Right renal cortex interstitium (tissue), 3 donors: ENCODE measurements around the gene COL25A1. TPM values are rescaled to one million over a fixed set of nuclear protein-coding genes. Genes with fewer than 3 reads are reported as not detected.
"Not testable (repeated sequence)": the region's sequence is repeated elsewhere in the genome, so short reads cannot be mapped to it uniquely, and the experiment has no call there.

Experiments used
- DNase-seq, 3 donors: peaks; one replicate each; pipeline ENCODE4 v3.0.0-alpha.2; 2013; ENCODE audit warnings: low read depth in 3 of 3, low spot score in 2 of 3
- polyA plus RNA-seq, 3 donors: library from polyadenylated mRNA; unstranded; fragments of 120-200 nt; gene quantifications; one replicate each; pipeline ENCODE4 v1.2.1, GENCODE V29; 2013; ENCODE audit not compliant: insufficient read length in 3 of 3

Gene COL25A1
- polyA plus RNA-seq, 3 donors = 11.6 to 20.0 (median 16.8) TPM

DNA sequence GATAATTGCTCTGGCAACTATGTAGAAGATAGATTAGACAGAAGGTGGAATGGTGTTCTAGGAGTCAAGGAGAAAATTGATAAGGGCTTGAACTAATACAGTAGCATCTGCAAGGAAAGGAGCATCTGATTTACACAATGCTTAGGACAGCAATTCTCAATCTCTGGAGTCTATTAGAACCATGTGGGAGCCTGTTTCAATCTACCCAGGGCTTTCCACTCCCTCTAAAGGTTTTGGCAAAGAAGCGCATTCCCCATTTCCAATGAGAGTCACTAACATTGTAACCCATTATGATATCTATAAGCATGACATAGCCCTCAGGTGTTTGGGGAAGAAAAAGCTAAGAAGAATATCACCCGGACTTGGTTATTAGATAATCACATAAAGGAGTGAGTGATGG, 168.2 kb downstream of the COL25A1 start:
- DNase-seq = no peak

DNA sequence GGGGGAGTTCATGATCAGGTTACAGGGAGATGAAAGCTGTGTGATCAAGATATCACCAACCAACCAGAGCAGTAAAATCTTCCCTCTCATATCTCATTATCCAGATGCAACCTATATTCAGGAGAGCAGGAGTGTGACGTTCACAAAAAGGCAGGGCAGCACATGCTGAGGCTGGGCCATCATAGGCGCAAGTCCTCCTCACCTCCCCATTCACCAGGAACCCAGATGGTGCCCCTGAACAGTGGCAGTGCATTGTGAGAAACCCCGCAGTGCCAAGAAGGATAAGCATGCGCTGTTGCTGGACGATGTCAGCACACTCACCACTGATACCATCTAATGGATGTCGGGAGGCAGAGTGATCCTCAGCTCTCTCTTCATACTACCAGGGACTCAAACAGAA, 170.9 kb downstream of the COL25A1 start:
- no peak for DNase-seq

DNA sequence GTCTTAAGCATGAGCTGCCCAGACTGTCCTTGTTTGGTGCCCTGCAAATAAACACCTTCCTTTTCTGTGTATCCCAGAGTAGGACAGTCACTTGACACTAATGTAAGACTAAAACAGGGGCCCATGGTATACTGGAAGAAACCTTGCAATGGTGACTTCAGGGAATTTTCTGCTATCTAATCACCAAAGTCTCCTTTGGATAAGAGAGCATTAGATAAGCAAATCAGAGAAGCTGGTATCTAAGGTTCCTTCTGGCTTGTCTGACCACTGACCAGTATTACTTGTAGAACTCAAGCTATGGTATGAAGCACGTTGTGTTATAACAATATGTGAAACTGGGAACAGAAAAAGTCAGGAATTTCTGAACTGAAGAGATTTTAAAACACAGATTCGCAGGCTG, 173.9 kb downstream of the COL25A1 start:
- DNase-seq = no peak

DNA sequence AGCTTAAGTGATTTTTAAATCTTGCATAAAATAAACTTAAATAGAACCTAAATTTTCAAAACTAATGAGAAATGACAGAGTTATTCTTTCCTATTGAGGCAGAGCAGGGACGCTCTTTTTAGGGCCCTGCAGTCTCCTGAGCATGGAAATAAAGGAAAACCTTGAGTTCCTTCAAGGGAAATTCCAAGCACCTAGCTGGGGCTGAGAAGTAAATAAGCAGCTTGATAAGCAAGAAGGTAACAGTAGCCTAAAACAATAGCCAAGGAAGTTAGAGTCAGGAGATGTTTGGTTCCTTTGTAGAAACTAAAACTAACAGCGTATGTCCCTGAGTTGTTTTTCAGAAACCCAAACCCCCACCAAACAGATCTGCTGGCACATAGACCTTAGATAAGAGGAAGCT, 174.6 kb downstream of the COL25A1 start:
- no peak for DNase-seq

DNA sequence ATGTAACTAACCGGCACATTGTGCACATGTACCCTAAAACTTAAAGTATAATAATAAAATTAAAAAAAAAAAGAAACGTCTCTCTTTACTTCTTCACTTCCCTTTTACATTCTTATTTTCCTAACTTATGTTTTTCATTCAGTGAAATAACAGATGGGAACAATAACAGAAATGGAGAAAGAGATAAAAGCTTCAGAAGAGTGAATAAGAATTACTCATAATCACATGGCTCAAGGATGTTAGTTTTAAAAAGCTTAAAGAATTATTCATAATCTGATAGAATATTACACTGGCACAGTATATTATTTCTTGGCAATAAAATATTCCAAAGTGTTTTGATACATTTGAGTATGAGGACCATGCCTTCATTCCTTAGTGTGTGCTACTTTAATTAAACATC, 175.6 kb downstream of the COL25A1 start:
- DNase-seq = no peak

DNA sequence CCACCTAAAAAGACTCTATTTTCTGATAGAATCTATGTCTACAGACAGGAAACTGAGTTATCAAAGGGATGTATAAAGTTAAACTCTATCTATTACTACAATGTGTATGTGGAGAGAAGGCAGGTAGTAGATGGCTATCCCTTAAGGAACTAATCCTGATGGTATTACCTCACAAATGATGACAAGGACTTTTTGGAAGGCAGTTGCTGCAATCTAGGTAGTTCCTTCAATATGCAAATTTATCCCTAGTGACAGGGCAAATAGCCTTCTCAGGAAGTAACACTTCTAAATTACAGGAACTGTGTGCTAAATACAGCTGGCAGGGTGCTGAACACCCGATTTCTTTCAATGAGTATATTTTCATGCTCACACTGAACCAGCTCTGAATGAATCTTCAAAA, 177.4 kb downstream of the COL25A1 start:
- no peak for DNase-seq

DNA sequence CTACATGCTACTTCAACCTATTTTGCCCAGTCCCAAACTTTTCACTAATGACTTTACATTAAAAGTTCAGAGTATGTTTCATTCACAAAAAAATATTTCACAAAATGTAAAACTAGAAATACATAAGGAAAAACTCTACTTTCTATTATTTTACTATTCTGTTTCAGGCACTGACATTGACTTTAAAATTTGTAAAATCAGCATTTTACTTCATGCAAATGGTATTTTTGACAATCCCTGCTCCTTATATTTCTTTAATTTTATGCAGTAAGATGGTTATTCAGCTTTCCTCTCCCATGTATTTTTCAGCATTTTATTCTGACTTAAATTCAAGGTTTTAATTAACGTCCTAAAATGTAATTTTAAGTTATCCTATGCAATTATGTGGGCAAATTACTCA, 178.5 kb downstream of the COL25A1 start:
- no peak for DNase-seq

DNA sequence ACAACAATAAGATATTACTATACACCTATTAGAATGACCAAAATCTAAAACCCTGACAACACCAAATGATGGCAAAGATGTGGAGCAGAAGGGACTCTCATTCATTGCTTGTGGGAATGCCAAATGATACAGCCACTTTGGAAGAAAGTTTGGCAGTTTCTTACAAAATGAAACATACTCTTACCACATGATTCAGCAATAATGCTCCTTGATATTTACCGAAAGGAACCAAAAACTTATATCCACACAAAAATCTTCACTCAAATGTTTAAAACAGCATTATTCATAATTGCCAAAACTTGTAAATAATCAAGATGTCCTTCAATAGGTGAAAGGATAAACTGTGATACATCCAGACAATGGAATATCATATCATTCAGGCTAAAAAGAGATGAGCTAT, 180.9 kb downstream of the COL25A1 start:
- no peak for DNase-seq

DNA sequence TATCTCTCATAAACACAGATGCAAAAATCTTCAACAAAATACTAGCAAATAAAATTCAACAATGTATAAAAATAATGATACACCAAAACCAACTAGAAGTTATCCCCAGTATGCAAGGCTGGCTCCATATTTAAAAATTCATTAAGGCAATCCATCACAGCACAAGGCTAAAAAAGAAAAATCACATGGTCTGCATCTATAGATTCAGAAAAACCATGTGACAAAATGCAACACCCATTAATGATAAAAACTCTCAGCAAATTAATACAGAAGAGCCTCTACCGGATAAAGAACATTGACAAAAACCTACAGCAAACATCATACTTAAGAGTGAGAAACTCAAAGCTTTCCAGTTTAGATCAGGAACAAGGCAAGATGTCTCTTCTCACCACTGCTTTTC, 182.6 kb downstream of the COL25A1 start:
- DNase-seq = no peak

DNA sequence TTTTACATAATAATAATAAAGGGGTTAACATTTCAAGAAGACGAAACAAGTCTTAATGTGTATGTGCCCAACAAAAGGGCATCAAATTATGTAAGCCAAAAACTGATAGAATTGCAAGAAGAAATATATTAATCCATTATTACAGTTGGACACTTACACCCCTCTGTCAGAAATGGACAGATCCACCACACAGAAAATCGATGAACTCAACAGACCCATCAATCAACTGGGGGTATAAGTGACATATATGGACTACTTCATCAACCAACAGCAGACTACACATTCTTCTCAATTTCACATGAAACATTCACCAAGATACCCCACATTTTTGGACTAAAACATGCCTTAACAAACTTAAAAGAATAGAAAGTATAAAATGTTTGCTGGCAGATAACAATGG, 183.8 kb downstream of the COL25A1 start:
- no peak for DNase-seq

DNA sequence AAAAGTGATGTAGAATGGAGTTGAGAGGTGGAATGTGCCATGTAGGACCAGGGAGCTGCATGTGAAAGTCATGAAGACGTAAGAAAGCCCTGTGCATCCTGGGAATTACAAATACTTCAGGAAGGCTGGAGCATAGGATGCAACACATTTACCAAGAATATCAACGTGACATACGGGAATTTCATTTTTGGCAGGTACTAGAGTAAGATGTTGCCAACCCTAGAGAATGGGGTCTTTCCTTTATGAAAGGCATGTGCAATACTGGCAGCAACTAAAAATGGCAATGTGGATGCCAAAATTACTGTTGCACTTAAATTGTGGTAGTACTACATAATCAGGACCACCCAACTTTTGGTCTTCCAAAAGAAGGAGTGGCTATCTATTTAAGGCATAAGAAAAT, 188.0 kb downstream of the COL25A1 start:
- DNase-seq = no peak

DNA sequence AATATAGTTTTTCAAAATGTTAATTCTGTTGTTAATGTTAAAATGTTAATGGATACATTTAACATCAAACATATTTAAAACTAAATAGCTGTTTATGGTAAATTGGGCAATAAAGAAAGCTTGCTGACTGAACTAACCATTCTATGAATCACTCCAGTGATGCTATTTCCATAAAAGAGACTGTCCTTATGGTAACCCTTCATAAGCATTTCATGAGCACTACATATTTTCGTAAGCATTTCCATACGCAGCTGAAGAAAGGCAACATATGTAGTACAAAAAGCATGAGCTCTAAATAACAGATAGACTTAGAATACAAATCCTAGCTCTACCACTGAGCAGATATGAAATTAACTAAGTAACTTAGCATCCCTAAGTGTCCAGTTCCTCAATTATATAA, 188.9 kb downstream of the COL25A1 start:
- no peak for DNase-seq

DNA sequence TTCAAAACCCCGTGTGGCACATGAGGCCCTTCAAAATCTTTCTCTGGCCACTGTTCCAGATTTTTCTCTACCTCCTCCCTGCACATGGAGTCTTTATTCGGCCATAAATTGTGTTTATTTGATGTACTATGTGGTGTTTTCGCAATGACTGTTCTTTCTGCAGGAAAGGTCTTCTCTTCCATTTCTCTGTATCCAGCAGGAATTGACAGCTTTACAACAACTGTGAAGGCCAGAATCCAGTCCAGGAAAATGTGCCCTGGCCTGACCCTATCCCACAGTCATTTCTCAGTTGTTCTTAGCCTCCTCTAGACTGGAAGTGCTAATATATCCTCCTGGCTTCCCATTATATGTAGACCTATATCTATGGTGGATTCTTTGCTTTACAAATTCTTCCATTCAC, 191.4 kb downstream of the COL25A1 start:
- DNase-seq = no peak

DNA sequence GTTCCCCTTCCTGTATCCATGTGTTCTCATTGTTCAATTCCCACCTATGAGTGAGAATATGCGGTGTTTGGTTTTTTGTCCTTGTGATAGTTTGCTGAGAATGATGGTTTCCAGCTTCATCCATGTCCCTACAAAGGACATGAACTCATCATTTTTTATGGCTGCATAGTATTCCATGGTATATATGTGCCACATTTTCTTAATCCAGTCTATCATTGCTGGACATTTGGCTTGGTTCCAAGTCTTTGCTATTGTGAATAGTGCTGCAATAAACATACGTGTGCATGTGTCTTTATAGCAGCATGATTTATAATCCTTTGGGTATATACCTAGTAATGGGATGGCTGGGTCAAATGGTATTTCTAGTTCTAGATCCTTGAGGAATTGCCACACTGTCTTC, 194.2 kb downstream of the COL25A1 start:
- DNase-seq = not testable (repeated sequence)

DNA sequence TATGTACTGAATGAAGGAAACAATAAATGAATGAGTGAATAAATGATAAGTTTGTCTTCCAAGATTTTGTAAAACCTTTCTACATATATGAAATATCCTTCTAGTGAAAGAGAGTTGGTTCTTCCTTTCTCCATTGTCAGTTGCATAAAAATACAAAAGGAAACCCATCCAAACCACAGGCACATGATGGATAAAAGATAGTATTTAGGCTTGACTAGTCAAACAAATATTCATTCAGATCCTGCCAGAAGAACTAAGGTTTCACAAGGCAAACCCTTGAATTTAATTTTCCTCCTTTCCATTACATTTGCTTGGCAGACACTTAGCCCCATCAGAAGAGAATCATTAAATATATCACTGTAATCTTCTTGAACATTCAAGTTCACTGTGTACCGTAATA, 208.4 kb downstream of the COL25A1 start:
- no peak for DNase-seq

DNA sequence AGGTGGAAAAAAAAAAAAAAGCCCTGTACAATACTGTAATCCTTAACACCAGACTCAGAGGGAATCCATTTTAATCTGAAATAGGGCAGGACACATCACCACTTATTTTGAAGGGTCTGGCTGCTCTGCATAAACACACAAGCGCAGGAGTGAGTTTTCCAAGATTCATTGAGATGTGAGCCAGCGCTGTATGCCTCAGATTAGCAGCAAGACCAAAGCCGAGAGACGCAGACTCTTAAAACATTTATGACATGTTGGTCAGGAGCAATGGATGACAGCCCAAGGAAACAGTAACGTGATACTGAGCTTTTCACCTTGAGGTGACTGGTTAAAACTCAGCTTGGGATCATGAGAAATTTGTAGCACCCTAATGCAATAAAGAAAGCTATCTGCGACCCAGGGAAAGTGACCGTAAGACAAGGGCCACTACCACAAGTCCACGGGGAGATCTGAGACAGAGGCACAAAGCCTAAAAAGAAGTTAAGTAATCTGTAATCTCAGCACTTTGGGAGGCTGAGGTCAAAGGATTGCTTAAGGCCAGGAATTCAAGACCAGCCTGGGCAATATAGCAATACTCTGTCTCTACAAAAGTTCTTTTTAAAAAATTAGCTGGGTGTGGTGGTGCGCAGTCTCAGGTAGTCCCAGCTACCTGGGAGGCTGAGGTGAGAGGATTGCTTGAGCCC, 210.6 kb downstream of the COL25A1 start:
- DNase-seq = no peak

DNA sequence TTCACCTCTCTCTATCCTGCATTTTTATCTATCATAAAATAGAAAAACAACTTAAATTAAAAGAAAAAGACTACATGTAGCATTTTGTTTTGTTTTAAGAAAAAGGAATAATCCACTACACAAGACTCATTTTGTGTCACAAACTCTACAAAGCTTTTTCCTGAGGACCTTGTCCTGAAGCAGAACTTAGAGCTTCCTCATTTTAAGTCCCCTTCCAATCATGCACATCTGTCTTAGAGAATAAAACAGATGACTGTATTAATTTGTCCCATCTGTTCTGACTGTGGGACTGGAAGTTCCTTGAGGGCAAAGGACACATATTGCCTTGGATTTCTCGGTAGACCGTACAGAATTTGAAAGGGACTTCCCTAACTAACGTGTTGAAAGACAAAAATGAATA, 218.5 kb downstream of the COL25A1 start:
- DNase-seq = no peak

DNA sequence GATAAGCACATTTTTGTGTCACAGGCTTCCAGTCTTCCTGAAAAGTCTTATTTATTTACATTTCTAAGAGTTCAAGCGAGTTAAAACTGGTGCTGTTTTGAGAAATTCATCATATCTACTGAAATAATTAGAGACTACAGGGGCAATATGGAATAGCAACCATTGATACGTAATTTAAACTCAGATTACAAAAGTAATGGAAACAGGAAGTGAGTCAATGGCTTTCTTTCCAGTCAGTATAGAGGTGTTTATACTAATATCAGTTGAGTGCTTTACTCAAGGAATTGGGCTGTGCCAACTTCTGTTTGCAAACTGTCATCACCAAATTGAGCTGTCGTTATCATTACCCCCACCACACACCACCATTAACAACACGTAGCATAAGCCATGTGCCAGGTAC, 222.7 kb downstream of the COL25A1 start:
- no peak for DNase-seq

DNA sequence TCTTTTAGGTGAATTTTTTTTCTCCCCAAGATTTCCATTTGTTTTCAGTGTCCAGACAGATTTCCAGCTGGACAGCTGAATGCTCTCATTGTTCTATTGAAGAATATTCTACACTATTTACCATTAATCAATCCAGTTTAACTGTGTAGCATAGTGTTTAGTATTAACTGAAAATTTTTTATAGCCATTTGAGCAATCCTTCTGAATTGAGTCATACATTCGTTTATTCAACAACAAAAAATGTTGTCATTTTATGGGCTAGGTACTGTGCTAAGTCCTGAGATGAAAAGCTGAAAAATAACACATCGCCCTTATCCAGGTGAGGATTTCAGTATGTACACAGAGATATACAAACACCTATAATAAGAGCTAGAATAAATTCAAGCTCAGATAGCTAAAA, 223.3 kb downstream of the COL25A1 start:
- DNase-seq = no peak

DNA sequence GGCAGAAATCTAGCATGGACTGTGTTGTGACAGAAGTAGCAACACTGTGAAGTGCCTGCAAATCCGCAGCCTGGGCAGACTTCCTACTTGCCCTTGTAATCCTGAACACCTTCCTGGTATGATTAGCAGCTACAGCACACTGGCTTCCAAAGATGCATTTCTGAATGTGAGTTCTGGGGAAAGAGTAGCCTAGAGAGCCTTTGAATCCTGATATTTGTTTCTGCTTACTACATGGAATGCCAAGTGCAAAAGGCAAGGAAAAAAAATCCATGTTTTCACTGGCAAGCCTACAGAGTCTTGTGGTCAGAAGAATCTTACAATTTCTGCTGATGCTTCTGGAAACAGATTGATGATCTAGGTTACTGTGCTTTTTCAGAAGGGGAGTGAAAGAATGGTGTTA, 223.7 kb downstream of the COL25A1 start:
- DNase-seq = peak in 1 of 3 donors; percentile 35

DNA sequence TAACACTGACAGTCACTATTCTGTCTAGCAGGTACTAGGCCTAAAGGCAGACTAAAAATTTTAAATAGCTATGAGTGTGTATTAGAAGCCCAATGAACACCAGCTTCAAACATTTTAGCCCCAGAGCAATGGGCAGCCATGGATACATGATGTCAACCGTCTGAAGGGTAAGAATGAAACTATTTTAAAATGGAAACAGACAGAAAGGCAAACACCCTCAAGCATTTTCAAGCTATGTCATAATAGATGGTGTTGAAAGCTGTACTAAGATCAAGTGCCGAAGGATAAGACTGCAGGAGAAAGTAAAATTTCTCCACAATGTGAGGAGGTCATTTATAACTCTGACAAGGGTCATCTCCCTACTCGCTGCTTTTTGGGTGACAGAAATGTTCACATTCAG, 225.0 kb downstream of the COL25A1 start:
- DNase-seq = no peak

DNA sequence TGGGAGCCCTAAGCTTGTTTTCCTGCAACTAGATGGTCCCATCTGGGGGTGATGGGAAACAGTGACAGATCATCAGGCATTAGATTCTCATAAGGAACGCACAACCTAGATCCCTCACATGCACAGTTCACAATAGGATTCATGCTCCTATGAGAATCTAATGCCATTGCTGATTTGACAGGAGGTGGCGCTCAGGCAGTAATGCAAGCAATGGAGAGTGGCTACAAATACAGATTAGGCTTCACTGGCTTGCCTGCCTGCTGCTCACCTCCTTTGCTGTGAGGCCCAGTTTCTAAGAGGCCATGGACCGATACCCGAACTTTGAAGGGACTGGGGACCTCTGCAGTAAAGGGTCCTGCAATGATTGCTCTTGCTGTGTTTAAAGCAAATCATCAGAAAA, 225.7 kb downstream of the COL25A1 start:
- DNase-seq = not testable (repeated sequence)

DNA sequence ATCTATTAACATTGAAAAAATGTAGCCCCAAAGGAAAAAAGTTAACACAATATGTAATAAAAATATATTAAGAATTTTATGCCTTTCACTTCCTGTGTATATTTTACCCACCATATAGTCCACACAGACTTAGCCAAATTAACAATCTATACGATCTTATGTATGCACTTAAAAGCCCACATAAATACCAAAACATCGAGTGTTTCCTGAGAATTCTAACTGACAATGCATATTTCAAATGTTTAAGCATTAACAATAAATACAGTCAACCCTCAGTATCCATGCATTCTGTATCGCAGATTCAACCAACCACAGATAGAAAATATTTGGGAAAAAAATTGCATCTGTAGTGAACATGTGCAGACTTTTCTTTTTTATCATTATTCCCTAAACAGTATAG, 226.8 kb downstream of the COL25A1 start:
- DNase-seq = no peak
